Endodermal cell (in vitro differentiated cells): ENCODE measurements around the gene AOPEP. TPM values are rescaled to one million over a fixed set of nuclear protein-coding genes. Genes with fewer than 3 reads are reported as not detected.

ENCODE experiments used
- DNase-seq: peaks from one replicate; pipeline ENCODE4 v3.0.0-alpha.2; 2017
- H3K27ac ChIP-seq: 2 replicates; pipeline ENCODE4 v1.5.1; 2013; ENCODE audit warnings: mild to moderate bottlenecking, low read depth, low read length, moderate library complexity
- H3K27me3 ChIP-seq: 2 replicates; pipeline ENCODE4 v1.6.1; 2013; ENCODE audit warnings: mild to moderate bottlenecking, low read length, moderate library complexity; ENCODE audit not compliant: insufficient read depth, control insufficient read depth, poor library complexity, severe bottlenecking
- H3K36me3 ChIP-seq: 2 replicates; pipeline ENCODE4 v1.7.0; 2013; ENCODE audit warnings: mild to moderate bottlenecking, low read length, moderate library complexity; ENCODE audit not compliant: control insufficient read depth, insufficient read depth
- H3K4me1 ChIP-seq: one replicate; pipeline ENCODE4 v1.7.0; 2013; ENCODE audit warnings: low read length; ENCODE audit not compliant: control insufficient read depth, insufficient read depth
- H3K4me3 ChIP-seq: 2 replicates; pipeline ENCODE4 v1.5.1; 2013; ENCODE audit warnings: mild to moderate bottlenecking, low read length, moderate library complexity
- H3K9ac ChIP-seq: 2 replicates; pipeline ENCODE4 v1.6.1; 2013; ENCODE audit warnings: mild to moderate bottlenecking, low read length, moderate library complexity; ENCODE audit not compliant: poor library complexity, severe bottlenecking; ENCODE audit errors: extremely low read depth
- H3K9me3 ChIP-seq: 2 replicates; pipeline ENCODE4 v1.6.1; 2013; ENCODE audit warnings: mild to moderate bottlenecking, low read length, moderate library complexity; ENCODE audit not compliant: control insufficient read depth
- H3K27ac Mint-ChIP-seq: 2 replicates; pipeline ENCODE4 v1.8.0; 2020; ENCODE audit warnings: mixed read lengths
- H3K27me3 Mint-ChIP-seq: 2 replicates; pipeline ENCODE4 v1.8.0; 2021; ENCODE audit warnings: mild to moderate bottlenecking, mixed read lengths; ENCODE audit not compliant: insufficient read depth
- H3K36me3 Mint-ChIP-seq: 2 replicates; pipeline ENCODE4 v1.8.0; 2020; ENCODE audit warnings: low read depth, mixed read lengths
- H3K4me1 Mint-ChIP-seq: 2 replicates; pipeline ENCODE4 v1.8.0; 2020; ENCODE audit warnings: mixed read lengths
- H3K4me3 Mint-ChIP-seq: 2 replicates; pipeline ENCODE4 v1.8.0; 2020; ENCODE audit warnings: mild to moderate bottlenecking, moderate library complexity, mixed read lengths
- H3K9me3 Mint-ChIP-seq: 2 replicates; pipeline ENCODE4 v1.8.0; 2020; ENCODE audit warnings: mild to moderate bottlenecking, mixed read lengths
- WGBS, 2 experiments: methylation state at CpG; one replicate each; pipeline versions ENCODE4 v1.1.5 to v1.1.7; 2013; ENCODE audit warnings: missing lambda C conversion rate in 2 of 2, mixed read lengths in 1 of 2; ENCODE audit not compliant: insufficient coverage in 1 of 2, insufficient read length in 1 of 2; 5-methylcytosine and 5-hydroxymethylcytosine counted together
- total RNA-seq, 2 donors: library from RNA; stranded (reverse); fragmentation: NEBNext Ultra II Directional in 1 of 2; extraction: Animal tissue kit (Norgen Biotek cat#: 25700) in 1 of 2; gene quantifications; 2 replicates in 1 of 2; 3 replicates in 1 of 2; pipeline ENCODE4 v1.2.1, GENCODE V29; 2021
- TF ChIP-seq, protein P1 (sequence below): fragments of 200-600 bp; sonication (generic); conservative IDR thresholded peaks from 2 replicates; pipeline ENCODE4 v1.5.0; 2021; ENCODE audit warnings: antibody characterized with exemption, mild to moderate bottlenecking

AOPEP gene
- total RNA-seq, 2 donors from 2014 or later, result 23.4 to 33.7 TPM

DNA sequence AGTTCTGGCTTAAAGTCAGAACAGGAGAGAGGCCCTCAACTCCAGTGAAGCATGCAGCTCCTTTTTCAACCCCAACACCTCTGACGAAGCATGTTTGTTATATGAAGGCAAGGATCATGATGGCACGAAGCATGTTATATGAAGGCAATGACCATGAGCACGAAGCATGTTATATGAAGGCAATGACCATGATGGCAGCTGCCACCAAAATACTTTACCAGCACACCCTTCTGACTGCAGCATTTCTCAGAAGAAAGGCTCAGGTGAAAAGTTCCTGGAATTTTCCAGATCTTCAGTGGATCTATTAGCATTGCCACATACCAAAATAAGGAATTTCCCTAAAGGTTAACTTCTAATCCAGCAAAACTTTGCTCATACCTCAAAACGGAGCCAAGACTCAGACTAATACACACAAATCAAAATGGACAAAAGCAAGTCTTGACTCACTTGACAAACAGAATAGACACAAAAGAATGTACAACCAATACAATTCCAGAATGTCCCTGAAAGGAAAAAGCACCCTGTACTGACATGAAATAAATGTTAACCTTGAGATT is 373.6 kb downstream of the AOPEP start:
- 97 to 100% methylated on average over 3 to 4 of the region's 4 CpGs for WGBS, 2 experiments
- H3K27me3 ChIP-seq, result no peaks in the 10 kb centered on the region
- H3K27ac ChIP-seq, result no peak overlapping the region
- no peak overlapping the region for H3K27ac Mint-ChIP-seq
- H3K4me3 ChIP-seq, result no peak overlapping the region
- no peak for DNase-seq
- H3K27me3 Mint-ChIP-seq, result no peaks in the 10 kb centered on the region
- H3K36me3 ChIP-seq, result peaks cover 12% of the 10 kb centered on the region
- TF ChIP-seq, protein P1, sequence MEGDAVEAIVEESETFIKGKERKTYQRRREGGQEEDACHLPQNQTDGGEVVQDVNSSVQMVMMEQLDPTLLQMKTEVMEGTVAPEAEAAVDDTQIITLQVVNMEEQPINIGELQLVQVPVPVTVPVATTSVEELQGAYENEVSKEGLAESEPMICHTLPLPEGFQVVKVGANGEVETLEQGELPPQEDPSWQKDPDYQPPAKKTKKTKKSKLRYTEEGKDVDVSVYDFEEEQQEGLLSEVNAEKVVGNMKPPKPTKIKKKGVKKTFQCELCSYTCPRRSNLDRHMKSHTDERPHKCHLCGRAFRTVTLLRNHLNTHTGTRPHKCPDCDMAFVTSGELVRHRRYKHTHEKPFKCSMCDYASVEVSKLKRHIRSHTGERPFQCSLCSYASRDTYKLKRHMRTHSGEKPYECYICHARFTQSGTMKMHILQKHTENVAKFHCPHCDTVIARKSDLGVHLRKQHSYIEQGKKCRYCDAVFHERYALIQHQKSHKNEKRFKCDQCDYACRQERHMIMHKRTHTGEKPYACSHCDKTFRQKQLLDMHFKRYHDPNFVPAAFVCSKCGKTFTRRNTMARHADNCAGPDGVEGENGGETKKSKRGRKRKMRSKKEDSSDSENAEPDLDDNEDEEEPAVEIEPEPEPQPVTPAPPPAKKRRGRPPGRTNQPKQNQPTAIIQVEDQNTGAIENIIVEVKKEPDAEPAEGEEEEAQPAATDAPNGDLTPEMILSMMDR, result no peak
- H3K9me3 ChIP-seq, result no peaks in the 10 kb centered on the region
- no peak overlapping the region for H3K4me3 Mint-ChIP-seq
- H3K4me1 Mint-ChIP-seq, result peaks cover 4% of the 10 kb centered on the region
- no peak overlapping the region for H3K9ac ChIP-seq
- H3K4me1 ChIP-seq, result no peaks in the 10 kb centered on the region
- H3K9me3 Mint-ChIP-seq, result no peaks in the 10 kb centered on the region
- H3K36me3 Mint-ChIP-seq, result peaks cover 16% of the 10 kb centered on the region

DNA sequence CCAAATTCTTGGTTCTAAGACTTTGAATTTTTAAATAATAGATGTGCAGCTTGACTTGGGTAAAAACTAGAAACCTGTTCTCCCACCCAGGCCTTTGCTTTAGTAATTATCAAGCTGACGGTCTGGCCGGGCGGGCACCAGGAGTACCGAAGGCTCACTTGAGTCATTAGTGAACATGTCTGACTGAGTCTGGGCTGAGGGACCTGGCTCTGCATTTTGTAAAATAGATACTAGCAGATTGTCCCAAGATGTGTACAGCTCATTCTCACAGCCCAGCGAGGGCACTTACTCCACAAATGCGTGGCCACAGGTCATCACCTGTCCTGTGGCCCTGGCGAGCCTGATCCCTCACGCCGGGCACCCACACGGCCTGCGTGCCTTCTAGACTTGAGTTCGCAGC is 374.8 kb downstream of the AOPEP start:
- H3K27ac Mint-ChIP-seq, result peak overlapping the region; percentile 29
- H3K9ac ChIP-seq, result no peak overlapping the region

DNA sequence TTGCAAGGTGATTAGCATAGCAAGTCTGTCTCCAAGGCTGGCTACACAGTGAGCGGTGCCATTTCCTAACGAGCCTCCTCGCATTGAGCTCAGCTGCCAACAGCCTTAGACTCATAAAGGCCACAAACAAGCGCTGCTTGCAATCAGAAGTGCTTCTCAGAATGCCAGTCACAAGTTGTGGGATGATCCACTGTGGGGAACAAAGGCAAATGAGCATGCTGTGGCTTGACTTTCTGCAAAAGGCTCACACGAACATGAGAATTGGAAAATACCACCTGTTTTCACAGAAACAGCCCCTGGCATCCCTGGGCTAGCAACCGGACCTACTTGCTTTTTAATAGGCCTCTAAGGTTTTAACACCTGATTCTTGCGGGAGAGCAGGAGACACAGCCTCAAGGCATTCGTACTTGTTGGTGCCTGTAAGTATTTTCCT is 375.5 kb downstream of the AOPEP start:
- Histone ChIP-seq H3K4me3 (no peak overlapping the region), H3K4me1 (no peaks in the 10 kb centered on the region), H3K9me3 (no peaks in the 10 kb centered on the region), H3K27me3 (no peaks in the 10 kb centered on the region), H3K36me3 (peaks cover 18% of the 10 kb centered on the region), H3K27ac (peak overlapping the region; percentile 34), H3K9ac (no peak overlapping the region)
- no peak overlapping the region for H3K27ac Mint-ChIP-seq
- DNase-seq, result no peak
- H3K9me3 Mint-ChIP-seq, result no peaks in the 10 kb centered on the region
- no peak overlapping the region for H3K4me3 Mint-ChIP-seq
- H3K27me3 Mint-ChIP-seq, result no peaks in the 10 kb centered on the region
- TF ChIP-seq, protein P1, result no peak
- WGBS, 2 experiments, result 93 to 96% methylated on average over 8 of the region's 8 CpGs
- H3K4me1 Mint-ChIP-seq, result peaks cover 4% of the 10 kb centered on the region
- peaks cover 13% of the 10 kb centered on the region for H3K36me3 Mint-ChIP-seq

More for the DNA sequence above, 374.8 kb downstream of the AOPEP start:
- DNase-seq, result no peak
- H3K27me3 Mint-ChIP-seq, result no peaks in the 10 kb centered on the region
- H3K4me1 Mint-ChIP-seq, result peaks cover 4% of the 10 kb centered on the region
- H3K4me3 Mint-ChIP-seq, result no peak overlapping the region
- WGBS, 2 experiments, result 93 to 95% methylated on average over 9 to 12 of the region's 12 CpGs
- TF ChIP-seq, protein P1, result no peak
- Histone ChIP-seq H3K36me3 (peaks cover 12% of the 10 kb centered on the region), H3K27ac (peak overlapping the region; percentile 34), H3K4me1 (no peaks in the 10 kb centered on the region), H3K9me3 (no peaks in the 10 kb centered on the region), H3K4me3 (no peak overlapping the region), H3K27me3 (no peaks in the 10 kb centered on the region)
- H3K36me3 Mint-ChIP-seq, result peaks cover 15% of the 10 kb centered on the region
- no peaks in the 10 kb centered on the region for H3K9me3 Mint-ChIP-seq
